IgD-negative memory B cell (primary cell): ENCODE measurements around the gene TNKS2. TPM values are rescaled to one million over a fixed set of nuclear protein-coding genes. Genes with fewer than 3 reads are reported as not detected.
"Not testable (repeated sequence)": the region's sequence is repeated elsewhere in the genome, so short reads cannot be mapped to it uniquely, and the experiment has no call there.

Source experiments
- H3K27ac Mint-ChIP-seq, 3 donors: one replicate each; pipeline ENCODE4 v1.8.0; 2020 to 2022; ENCODE audit warnings: mild to moderate bottlenecking in 3 of 3, mixed read lengths in 3 of 3, moderate library complexity in 1 of 3
- H3K27me3 Mint-ChIP-seq: one replicate; pipeline ENCODE4 v1.8.0; 2021; ENCODE audit warnings: mixed read lengths
- H3K36me3 Mint-ChIP-seq: one replicate; pipeline ENCODE4 v1.8.0; 2020; ENCODE audit warnings: mild to moderate bottlenecking, mixed read lengths
- H3K4me1 Mint-ChIP-seq, 3 donors: one replicate each; pipeline ENCODE4 v1.8.0; 2020 to 2022; ENCODE audit warnings: mixed read lengths in 3 of 3, mild to moderate bottlenecking in 1 of 3
- H3K4me3 Mint-ChIP-seq, 4 donors: one replicate each; pipeline ENCODE4 v1.8.0; 2020 to 2022; ENCODE audit warnings: mild to moderate bottlenecking in 4 of 4, mixed read lengths in 4 of 4, moderate library complexity in 3 of 4
- H3K9me3 Mint-ChIP-seq, 3 donors: one replicate each; pipeline ENCODE4 v1.8.0; 2020 to 2021; ENCODE audit warnings: mixed read lengths in 3 of 3, mild to moderate bottlenecking in 1 of 3
- polyA plus RNA-seq: library from polyadenylated mRNA; unstranded; fragments of 300-500 nt; fragmentation: Illumina TruSeq; gene quantifications from one replicate; pipeline ENCODE4 v1.2.3, GENCODE V29; 2021

Gene TNKS2
- polyA plus RNA-seq, 1 donor from 2014 or later, result 20.1 TPM

GRCh38 chr10:91879515-91880170 lies 81.4 kb downstream of the TNKS2 start:
- Mint-ChIP-seq H3K36me3 (peaks cover 2% of the 10 kb centered on the region), H3K9me3 (peaks cover 0 to 2% (median 1%) of the 10 kb centered on the region in 3 donors), H3K27ac (no peak overlapping the region), H3K4me3 (no peak overlapping the region), H3K4me1 (no peaks in the 10 kb centered on the region), H3K27me3 (no peaks in the 10 kb centered on the region)

DNA sequence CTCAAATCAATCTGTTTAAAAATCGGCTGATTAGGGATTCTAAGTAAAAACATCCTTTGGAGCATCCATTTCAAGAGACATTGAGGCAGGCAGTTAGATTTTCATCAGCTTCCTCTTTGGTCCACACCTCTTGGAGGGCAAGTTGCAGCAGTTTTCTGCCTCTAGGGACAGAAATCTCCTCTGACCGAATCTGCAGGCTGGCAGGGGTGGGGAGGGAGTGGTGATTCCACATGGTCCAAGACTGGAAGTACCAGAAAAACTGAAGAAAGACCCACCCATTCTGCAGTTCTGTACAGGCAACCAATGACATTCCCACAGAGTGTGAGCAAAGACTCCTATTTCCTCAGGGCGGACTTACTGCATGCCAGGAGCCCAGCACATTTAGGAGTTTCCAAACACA lies 82.1 kb downstream of the TNKS2 start:
- no peaks in the 10 kb centered on the region for H3K4me1 Mint-ChIP-seq
- peaks cover 2% of the 10 kb centered on the region for H3K36me3 Mint-ChIP-seq
- no peak overlapping the region for H3K27ac Mint-ChIP-seq
- peaks cover 0 to 2% (median 1%) of the 10 kb centered on the region in 3 donors for H3K9me3 Mint-ChIP-seq
- peak overlapping the region in 1 of 4 donors; percentile 51 for H3K4me3 Mint-ChIP-seq
- H3K27me3 Mint-ChIP-seq, result no peaks in the 10 kb centered on the region

DNA sequence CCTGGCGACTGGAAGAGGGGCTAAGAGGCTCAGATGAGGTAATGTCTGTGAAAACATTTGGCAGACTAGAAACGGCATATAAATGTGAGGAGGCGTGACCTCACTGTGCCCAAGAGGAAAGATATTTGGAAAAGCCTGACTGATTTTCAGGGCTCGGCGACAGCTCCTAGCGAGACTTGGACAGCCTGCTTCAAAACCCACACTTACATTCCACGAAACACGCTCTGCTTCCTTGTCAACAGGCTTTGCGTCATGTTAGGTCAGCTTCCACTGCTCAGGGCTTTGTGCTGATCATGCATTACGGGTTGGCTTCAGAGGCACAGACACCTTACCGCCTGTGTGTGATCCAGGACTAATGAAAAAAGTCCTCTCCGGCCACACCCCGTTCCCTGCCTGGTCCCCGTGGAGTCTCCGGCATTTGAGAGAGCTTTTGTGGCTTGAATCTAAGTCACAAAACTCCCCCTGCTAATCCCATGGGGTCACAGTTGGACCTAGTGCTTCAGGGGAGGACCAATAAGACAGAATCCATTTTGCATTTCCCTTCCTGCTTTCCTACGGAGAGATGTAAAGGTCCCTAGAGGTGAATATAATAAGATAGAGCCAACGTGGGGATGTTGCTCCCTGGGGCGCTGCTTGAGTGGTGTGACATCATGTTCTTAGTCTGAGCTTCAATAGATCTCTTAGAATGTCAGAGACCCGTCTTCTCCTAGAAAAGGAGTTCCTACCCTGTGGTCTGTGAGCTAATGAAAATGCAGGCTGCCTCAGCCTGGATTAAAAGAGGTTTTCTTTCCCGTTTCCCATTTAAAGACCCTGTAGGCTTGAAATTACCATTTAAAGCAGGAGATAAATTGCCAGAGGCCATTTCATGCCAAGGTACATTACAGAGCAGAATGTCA lies 85.6 kb downstream of the TNKS2 start:
- Mint-ChIP-seq H3K4me3 (no peak overlapping the region), H3K27me3 (peaks cover 7% of the 10 kb centered on the region), H3K9me3 (peaks cover 0 to 2% (median 1%) of the 10 kb centered on the region in 3 donors), H3K4me1 (peaks cover 7 to 9% (median 8%) of the 10 kb centered on the region in 3 donors), H3K36me3 (peaks cover 3% of the 10 kb centered on the region), H3K27ac (no peak overlapping the region)

DNA sequence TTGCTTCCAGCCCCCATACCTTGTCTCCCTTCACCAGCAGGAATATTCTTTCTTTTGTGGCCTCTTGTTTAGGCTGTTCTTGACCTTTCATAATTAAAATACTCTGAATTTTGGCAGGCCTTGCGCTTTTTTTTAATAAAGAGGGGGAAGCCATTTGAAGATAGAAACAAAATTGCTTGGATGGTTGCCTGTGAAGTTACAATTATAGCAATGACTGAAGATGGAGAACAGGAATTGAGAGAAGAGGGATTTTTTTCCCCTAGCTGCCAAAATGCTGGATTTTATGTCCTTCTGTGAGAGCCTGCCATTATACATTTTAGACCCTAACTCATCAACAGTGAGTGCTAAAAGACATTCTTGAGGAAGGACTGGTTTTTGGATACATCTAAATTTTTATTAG lies 86.3 kb downstream of the TNKS2 start:
- Mint-ChIP-seq H3K4me3 (no peak overlapping the region), H3K27ac (no peak overlapping the region), H3K27me3 (peaks cover 9% of the 10 kb centered on the region), H3K4me1 (peaks cover 7 to 10% (median 10%) of the 10 kb centered on the region in 3 donors), H3K9me3 (peaks cover 0 to 2% (median 1%) of the 10 kb centered on the region in 3 donors), H3K36me3 (peaks cover 4% of the 10 kb centered on the region)

DNA sequence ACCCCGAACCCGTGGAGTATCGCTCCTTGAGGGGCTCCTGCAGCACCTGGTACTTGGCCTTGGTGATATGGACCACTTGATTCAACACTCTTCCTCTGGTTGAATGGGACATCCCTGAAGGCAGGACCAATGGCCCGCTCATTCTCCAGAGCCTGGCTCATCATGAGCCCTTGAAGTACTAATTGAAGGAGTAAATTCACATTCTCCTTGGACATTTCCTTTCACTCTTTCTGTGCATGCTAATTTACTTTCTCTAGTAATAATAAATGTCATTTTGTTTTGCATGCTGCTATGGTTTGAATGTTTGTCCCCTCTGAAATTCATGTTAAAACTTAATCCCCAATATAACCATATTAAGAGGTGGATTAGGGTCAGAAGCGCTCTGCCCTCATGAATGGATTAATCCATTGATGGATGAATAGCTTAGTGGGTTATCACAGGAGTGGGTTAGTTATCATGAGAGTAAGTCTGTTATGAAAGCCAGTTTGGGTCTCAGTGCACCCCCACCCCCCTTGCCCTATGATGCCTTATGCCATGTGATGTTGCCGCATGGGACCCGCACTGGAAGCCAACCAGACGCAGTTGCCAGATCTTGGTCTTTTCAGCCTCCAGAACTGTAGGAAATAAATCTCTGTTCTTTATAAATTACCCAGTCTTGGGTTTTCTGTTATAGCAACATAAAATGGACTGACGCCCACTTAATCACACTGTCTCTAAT lies 87.3 kb downstream of the TNKS2 start:
- Mint-ChIP-seq H3K9me3 (peaks cover 0 to 2% (median 0%) of the 10 kb centered on the region in 3 donors), H3K27ac (no peak overlapping the region), H3K36me3 (peaks cover 4% of the 10 kb centered on the region), H3K4me1 (peaks cover 7 to 10% (median 10%) of the 10 kb centered on the region in 3 donors), H3K4me3 (peak overlapping the region in 2 of 4 donors; percentile 1 to 8), H3K27me3 (peaks cover 10% of the 10 kb centered on the region)

DNA sequence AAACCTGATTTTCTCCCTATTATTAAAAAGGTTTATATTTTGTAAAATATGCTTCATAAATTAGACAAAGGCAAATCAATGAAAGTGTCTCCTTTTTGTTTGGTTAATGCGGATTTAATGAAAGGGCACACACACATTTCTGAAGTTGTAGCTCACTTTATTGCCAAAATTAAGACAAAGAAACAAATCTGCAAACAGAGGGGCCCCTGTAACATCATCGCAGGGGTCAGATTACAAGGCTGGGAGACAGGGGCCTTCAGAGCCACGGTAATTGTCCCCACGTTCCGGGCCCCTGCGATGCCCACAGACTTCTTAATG lies 88.7 kb downstream of the TNKS2 start:
- Mint-ChIP-seq H3K4me3 (peak overlapping the region; percentile 87 to 90 (median 89)), H3K27me3 (peaks cover 12% of the 10 kb centered on the region), H3K27ac (no peak overlapping the region), H3K36me3 (peaks cover 3% of the 10 kb centered on the region), H3K9me3 (no peaks in the 10 kb centered on the region), H3K4me1 (peaks cover 7 to 10% (median 10%) of the 10 kb centered on the region in 3 donors)

DNA sequence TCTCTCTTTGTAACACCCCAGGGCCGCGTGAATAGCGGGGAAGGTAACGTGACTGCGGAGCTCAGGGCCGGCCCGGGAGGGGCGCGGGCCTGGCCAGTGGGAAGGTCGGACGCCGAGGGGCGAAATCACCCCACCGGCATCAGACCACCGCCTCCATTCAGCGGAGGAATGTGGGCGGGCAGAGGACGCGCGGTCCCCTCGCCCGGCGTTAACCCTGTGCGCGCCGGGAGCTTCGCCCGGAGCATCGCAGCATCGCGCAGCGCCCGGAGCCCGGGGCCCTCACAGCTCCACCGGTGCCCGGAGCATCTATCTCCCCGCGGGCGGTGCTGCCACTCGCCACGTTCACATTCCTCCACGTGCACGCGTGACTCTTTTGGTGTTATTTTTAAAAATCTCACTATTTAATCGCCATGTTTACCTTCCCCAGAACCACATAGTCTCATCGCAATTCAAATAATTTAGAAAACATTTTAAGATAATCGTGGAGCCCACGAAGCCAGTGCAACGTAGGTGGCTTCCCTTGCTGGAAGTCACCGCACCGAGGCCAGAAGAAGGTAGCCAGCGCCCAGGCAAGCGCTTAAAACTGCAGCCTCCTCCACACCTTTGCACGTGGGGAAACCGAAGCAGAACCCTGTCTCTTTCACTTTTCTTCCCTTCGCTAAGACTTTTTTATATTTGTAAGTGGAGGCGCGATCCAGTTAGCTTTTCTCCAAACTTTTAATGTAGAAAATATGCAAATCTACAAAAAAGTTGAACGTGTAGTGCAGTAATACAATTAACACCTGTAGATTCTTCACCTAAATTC lies 89.2 kb downstream of the TNKS2 start:
- H3K27me3 Mint-ChIP-seq, result peaks cover 12% of the 10 kb centered on the region
- H3K4me1 Mint-ChIP-seq, result peaks cover 7 to 10% (median 10%) of the 10 kb centered on the region in 3 donors
- peak overlapping the region; percentile 88 to 97 (median 92) for H3K4me3 Mint-ChIP-seq
- no peaks in the 10 kb centered on the region for H3K9me3 Mint-ChIP-seq
- H3K27ac Mint-ChIP-seq, result peak overlapping the region in 1 of 3 donors; percentile 53
- peaks cover 3% of the 10 kb centered on the region for H3K36me3 Mint-ChIP-seq

GRCh38 chr10:91891125-91892001 lies 93.1 kb downstream of the TNKS2 start:
- Mint-ChIP-seq H3K9me3 (no peaks in the 10 kb centered on the region), H3K36me3 (peaks cover 2% of the 10 kb centered on the region), H3K4me1 (peaks cover 10 to 16% (median 15%) of the 10 kb centered on the region in 3 donors), H3K27ac (no peak overlapping the region), H3K27me3 (peaks cover 16% of the 10 kb centered on the region), H3K4me3 (no peak overlapping the region)

DNA sequence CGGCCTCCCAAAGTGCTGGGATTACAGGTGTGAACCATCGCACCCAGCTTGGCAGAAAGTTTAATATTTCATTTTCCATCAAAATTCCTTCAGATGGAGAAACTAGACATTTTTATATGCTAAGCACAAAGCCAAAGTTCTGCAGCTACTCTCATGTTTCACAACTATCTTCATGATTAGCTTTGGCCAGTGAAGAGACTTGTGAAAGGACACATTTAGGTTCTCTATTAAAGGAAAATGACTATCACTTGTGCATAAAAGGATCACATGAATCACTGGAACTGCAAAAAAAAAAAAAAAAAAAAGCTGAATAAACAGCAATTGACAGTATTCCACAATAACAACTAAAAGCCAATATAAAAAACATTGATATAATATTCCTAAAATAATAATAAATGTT lies 94.8 kb downstream of the TNKS2 start:
- Mint-ChIP-seq H3K27me3 (peaks cover 11% of the 10 kb centered on the region), H3K36me3 (peaks cover 2% of the 10 kb centered on the region), H3K9me3 (no peaks in the 10 kb centered on the region), H3K4me3 (no peak overlapping the region), H3K4me1 (peaks cover 4 to 9% (median 8%) of the 10 kb centered on the region in 3 donors), H3K27ac (no peak overlapping the region)

DNA sequence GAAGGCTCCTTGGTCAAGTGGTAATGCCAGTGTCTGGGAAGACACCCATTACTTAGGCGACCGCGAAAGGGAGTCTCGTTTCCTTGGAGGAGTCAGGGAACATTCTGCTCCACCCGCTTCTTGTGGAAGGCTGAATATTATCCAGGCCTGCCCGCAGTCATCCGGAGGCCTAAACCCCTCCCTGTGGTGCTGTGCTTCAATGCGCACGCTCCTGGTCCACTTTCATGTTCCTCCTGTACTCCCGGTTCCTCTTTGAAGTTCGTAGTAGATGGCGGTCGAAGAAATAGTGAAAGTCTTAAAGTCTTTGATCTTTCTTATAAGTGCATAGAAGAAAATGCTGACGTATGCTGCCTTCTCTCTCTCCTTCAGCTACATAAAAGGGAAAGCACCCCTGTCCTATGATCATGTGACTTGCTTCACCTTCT lies 96.0 kb downstream of the TNKS2 start:
- H3K9me3 Mint-ChIP-seq, H3K36me3 Mint-ChIP-seq, H3K4me3 Mint-ChIP-seq, H3K4me1 Mint-ChIP-seq: not testable (repeated sequence)
- Mint-ChIP-seq H3K27ac (peak overlapping the region in 1 of 3 donors; percentile 67), H3K27me3 (peaks cover 11% of the 10 kb centered on the region)

DNA sequence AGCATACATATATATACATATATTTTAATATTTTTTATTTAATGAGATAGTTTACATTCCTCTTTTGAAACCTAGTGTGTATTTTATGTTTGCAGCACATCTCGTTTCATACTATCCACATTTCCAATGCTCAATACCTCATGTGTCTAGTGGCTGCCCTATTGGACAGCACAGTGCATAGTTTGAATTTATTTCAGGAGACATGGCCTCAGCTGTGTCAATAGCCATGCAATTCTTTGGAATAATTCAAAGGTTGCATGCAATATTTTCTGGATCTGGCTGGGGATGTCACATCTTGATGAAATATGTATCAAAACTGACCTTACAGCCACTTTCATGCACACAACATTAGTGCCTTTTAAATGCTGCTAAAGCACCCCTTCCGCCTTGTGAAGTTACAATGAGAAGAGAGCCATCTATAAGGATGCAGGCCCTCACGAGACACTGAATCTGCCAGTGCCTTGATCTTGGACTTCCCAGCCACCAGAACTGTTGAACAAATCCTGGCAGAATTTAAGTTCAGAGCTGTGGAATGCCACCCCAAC lies 98.1 kb downstream of the TNKS2 start:
- Mint-ChIP-seq H3K27ac (no peak overlapping the region), H3K9me3 (no peaks in the 10 kb centered on the region), H3K4me1 (peaks cover 0 to 8% (median 6%) of the 10 kb centered on the region in 3 donors), H3K27me3 (peaks cover 11% of the 10 kb centered on the region), H3K4me3 (no peak overlapping the region), H3K36me3 (no peaks in the 10 kb centered on the region)

DNA sequence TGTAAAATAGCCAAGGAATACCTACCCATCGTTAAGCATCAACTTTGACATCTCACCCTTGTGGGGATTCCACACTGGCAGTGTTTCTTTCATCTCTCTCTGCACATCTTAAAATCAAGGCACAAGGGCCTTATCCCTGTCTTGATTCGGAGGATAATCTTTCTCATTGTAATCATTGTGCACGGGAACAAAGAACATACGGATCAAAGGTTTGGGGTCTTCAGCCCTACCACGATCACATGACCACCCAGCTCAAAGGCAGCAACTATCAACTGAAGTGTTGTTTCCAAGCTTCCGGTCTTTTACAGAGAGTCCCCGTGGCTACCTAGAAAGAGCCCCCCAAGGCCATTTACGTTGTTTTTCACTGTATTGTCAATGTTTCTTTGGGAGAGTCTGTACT lies 99.2 kb downstream of the TNKS2 start:
- H3K36me3 Mint-ChIP-seq, result no peaks in the 10 kb centered on the region
- no peak overlapping the region for H3K4me3 Mint-ChIP-seq
- H3K27me3 Mint-ChIP-seq, result peaks cover 8% of the 10 kb centered on the region
- H3K9me3 Mint-ChIP-seq, result no peaks in the 10 kb centered on the region
- H3K27ac Mint-ChIP-seq, result peak overlapping the region in 1 of 3 donors; percentile 62
- H3K4me1 Mint-ChIP-seq, result peaks cover 0 to 8% (median 6%) of the 10 kb centered on the region in 3 donors
